Testis (tissue), 3 donors: Measurements from ENCODE around the gene ATP5F1D. TPM values are rescaled to one million over a fixed set of nuclear protein-coding genes. Genes with fewer than 3 reads are reported as not detected.

Source experiments
- DNase-seq: peaks from one replicate; pipeline ENCODE4 v3.0.0-alpha.2; 2019
- H3K27ac ChIP-seq, 2 donors: fragments of 200-600 bp; sonication (generic); one replicate each; pipeline ENCODE4 v1.5.1; 2019
- H3K27me3 ChIP-seq: fragments of 200-600 bp; sonication (generic); one replicate; pipeline ENCODE4 v1.5.1; 2019
- H3K36me3 ChIP-seq: fragments of 200-600 bp; sonication (generic); one replicate; pipeline ENCODE4 v1.5.1; 2017; ENCODE audit warnings: low read depth; ENCODE audit errors: missing control alignments
- H3K4me1 ChIP-seq: fragments of 200-600 bp; sonication (generic); one replicate; pipeline ENCODE4 v1.5.1; 2019
- H3K4me3 ChIP-seq, 2 donors: fragments of 200-600 bp; sonication (generic); one replicate each; pipeline ENCODE4 v1.5.1; 2017 to 2019
- H3K9me3 ChIP-seq: fragments of 200-600 bp; sonication (generic); one replicate; pipeline ENCODE4 v1.5.1; 2017
- POLR2A ChIP-seq: fragments of 450-650 bp; IDR thresholded peaks from one replicate; pipeline ENCODE4 v1.6.1; 2017; ENCODE audit warnings: antibody characterized with exemption, mild to moderate bottlenecking, moderate library complexity
- WGBS, 2 donors: methylation state at CpG; one replicate each; pipeline ENCODE4 v1.1.5; 2018; 5-methylcytosine and 5-hydroxymethylcytosine counted together
- intact Hi-C: fragments of 100-400 bp; cut with DNase I; formaldehyde crosslinking; loops from one replicate; pipeline ENCODE4 v1.15.1; 2023; ENCODE audit warnings: low total_unique reads
- polyA plus RNA-seq: library from polyadenylated mRNA; stranded (reverse); fragments of 350-450 nt; fragmentation: Illumina TruSeq; extraction: RNeasy Lipid Tissue Mini Kit (QIAGEN cat#74804); gene quantifications from one replicate; pipeline ENCODE4 v1.2.3, GENCODE V29; 2014; ENCODE audit warnings: low read depth, low replicate concordance; ENCODE audit not compliant: insufficient read depth
- total RNA-seq, 2 donors: library from RNA; depleted of rRNA; stranded (reverse); fragments of >200 nt; gene quantifications; one replicate each; pipeline ENCODE4 v1.2.3, GENCODE V29; 2016
- TF ChIP-seq, protein P1 (sequence below), 3 experiments: fragments of 450-650 bp in 2 of 3; fragments of 200-600 bp in 1 of 3; sonication (generic) in 1 of 3; IDR thresholded peaks; one replicate each; pipeline ENCODE4 v1.5.1; 2016 to 2019; ENCODE audit warnings: antibody characterized with exemption in 3 of 3, mild to moderate bottlenecking in 2 of 3, moderate library complexity in 1 of 3

The ATP5F1D gene
- total and polyA plus RNA-seq, 3 donors from 2014 or later: 94.5 to 166 (median 104) TPM

GRCh38 chr19:1227304-1228054 is 14.1 kb upstream of the ATP5F1D start:
- no peaks in the 10 kb centered on the region for H3K9me3 ChIP-seq
- H3K4me3 ChIP-seq: peak overlapping the region; percentile 26 to 48
- no peak for TF ChIP-seq POLR2A
- TF ChIP-seq, protein P1, sequence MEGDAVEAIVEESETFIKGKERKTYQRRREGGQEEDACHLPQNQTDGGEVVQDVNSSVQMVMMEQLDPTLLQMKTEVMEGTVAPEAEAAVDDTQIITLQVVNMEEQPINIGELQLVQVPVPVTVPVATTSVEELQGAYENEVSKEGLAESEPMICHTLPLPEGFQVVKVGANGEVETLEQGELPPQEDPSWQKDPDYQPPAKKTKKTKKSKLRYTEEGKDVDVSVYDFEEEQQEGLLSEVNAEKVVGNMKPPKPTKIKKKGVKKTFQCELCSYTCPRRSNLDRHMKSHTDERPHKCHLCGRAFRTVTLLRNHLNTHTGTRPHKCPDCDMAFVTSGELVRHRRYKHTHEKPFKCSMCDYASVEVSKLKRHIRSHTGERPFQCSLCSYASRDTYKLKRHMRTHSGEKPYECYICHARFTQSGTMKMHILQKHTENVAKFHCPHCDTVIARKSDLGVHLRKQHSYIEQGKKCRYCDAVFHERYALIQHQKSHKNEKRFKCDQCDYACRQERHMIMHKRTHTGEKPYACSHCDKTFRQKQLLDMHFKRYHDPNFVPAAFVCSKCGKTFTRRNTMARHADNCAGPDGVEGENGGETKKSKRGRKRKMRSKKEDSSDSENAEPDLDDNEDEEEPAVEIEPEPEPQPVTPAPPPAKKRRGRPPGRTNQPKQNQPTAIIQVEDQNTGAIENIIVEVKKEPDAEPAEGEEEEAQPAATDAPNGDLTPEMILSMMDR (IDR thresholded peaks at IDR 0.05): no peak
- DNase-seq: no peak
- intact Hi-C loops: no loop called here
- H3K4me1 ChIP-seq: peaks cover 14% of the 10 kb centered on the region
- H3K27ac ChIP-seq: peak overlapping the region; percentile 29 to 63
- 70 to 79% methylated on average over 25 to 56 of the region's 56 CpGs for WGBS, 2 donors
- H3K27me3 ChIP-seq: no peaks in the 10 kb centered on the region
- no peaks in the 10 kb centered on the region for H3K36me3 ChIP-seq

DNA sequence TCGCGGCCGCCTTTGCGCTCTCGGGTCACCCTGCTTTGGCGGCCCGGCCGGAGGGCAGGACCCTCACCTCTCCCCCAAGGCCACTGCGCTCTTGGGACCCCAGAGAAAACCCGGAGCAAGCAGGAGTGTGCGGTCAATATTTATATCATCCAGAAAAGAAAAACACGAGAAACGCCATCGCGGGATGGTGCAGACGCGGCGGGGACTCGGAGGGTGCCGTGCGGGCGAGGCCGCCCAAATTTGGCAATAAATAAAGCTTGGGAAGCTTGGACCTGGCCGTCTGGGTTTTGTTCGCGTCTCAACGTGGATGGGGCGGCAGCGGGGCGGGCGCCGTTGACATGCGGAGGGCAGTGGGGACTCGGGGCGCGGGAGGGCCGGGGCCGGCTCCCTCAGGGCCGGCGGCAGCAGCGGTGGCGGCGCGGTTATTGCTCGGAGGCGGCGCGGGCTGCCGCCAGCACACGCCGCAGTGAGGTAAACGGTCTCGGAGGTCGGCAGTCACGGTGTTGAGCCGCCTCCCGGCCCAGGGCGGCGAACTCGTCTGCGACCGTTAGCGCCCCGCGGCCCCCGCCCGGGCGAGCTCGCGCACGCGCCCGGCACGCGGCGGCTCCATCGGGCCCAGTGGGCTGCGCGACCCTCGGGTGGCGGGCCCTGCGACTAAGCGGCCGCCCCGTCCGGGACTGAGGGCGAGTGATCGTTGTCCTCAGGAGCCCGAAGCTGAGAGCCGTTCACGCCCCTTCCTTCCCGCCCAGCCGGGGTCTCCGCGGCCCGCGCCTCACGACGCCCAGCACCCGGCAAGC is 13.2 kb upstream of the ATP5F1D start:
- Histone ChIP-seq H3K27ac (peak overlapping the region; percentile 29 to 63), H3K9me3 (no peaks in the 10 kb centered on the region), H3K27me3 (no peaks in the 10 kb centered on the region), H3K4me3 (peak overlapping the region; percentile 26 to 48), H3K4me1 (peaks cover 17% of the 10 kb centered on the region), H3K36me3 (no peaks in the 10 kb centered on the region)
- no peak for DNase-seq
- intact Hi-C loops: no loop called here
- WGBS, 2 donors: 74 to 75% methylated on average over 43 to 100 of the region's 100 CpGs
- TF ChIP-seq, protein P1 (IDR thresholded peaks at IDR 0.05): no peak
- no peak for TF ChIP-seq POLR2A

- no peaks in the 10 kb centered on the region for H3K9me3 ChIP-seq
- no peaks in the 10 kb centered on the region for H3K27me3 ChIP-seq
- TF ChIP-seq, protein P1 (IDR thresholded peaks at IDR 0.05): no peak
- no peak for TF ChIP-seq POLR2A
- intact Hi-C loops: no loop called here
- no peaks in the 10 kb centered on the region for H3K36me3 ChIP-seq
- no peak for DNase-seq
- 94 to 97% methylated on average over 28 to 155 of the region's 158 CpGs for WGBS, 2 donors
- H3K4me3 ChIP-seq: peak overlapping the region in 1 of 2 donors; percentile 26
- H3K27ac ChIP-seq: no peak overlapping the region
- peaks cover 18% of the 10 kb centered on the region for H3K4me1 ChIP-seq
Measured at GRCh38 chr19:1229056-1229923, 12.3 kb upstream of the ATP5F1D start.

DNA sequence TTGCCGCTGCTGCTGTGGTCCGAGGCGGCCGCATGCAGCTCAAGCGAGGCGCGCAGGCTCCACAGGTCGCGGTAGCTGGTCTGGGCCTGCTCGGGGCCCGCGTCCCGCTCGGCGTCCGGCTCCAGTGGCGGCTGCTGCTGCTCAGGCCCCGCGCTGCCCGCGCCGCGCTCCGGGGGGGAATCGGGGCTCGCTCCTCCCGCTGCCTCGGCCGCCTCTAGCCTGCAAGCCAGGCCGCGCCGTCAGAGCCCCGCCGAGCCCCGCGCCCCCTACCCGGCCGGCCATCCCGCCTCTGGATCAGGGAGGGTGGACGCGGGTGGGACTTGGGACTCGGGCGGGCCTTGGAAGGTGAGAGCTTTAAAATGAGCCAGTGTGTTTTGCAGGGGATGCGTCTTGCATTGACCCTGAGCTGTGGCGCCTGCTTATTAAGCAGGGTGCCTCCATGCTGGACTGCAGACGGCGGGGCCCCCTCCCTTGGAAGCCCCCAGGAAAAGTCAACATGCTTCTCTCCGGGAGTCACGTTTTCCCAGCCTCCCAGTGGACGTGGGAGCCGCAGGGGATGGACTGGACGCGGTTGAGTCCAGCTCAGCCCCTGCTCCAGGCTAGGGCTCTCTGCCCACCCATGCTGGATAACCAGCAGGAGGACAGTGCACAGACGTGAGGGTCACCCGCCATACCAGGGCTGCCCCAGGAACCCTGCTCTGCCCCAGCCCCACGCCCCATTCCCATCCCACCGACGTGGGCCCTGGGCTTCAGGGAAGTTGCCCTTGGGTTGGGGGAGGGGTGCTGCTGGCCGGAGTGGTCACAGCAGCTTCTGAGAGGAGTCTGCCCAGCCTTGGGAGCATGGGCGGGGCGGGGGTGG is 11.4 kb upstream of the ATP5F1D start:
- DNase-seq: no peak

More for the DNA sequence above, 11.4 kb upstream of the ATP5F1D start:
- Histone ChIP-seq H3K27ac (no peak overlapping the region), H3K4me3 (no peak overlapping the region), H3K27me3 (no peaks in the 10 kb centered on the region), H3K9me3 (no peaks in the 10 kb centered on the region), H3K4me1 (peaks cover 18% of the 10 kb centered on the region), H3K36me3 (no peaks in the 10 kb centered on the region)
- intact Hi-C loops: no loop called here
- TF ChIP-seq, protein P1 (IDR thresholded peaks at IDR 0.05): no peak
- no peak for TF ChIP-seq POLR2A
- WGBS, 2 donors: 77% methylated on average over 59 of the region's 61 CpGs; no CpG with 5 or more reads in 1 of the 2 donors
